ENCODE results near the gene CYP4V2.

The CYP4V2 gene

DNA sequence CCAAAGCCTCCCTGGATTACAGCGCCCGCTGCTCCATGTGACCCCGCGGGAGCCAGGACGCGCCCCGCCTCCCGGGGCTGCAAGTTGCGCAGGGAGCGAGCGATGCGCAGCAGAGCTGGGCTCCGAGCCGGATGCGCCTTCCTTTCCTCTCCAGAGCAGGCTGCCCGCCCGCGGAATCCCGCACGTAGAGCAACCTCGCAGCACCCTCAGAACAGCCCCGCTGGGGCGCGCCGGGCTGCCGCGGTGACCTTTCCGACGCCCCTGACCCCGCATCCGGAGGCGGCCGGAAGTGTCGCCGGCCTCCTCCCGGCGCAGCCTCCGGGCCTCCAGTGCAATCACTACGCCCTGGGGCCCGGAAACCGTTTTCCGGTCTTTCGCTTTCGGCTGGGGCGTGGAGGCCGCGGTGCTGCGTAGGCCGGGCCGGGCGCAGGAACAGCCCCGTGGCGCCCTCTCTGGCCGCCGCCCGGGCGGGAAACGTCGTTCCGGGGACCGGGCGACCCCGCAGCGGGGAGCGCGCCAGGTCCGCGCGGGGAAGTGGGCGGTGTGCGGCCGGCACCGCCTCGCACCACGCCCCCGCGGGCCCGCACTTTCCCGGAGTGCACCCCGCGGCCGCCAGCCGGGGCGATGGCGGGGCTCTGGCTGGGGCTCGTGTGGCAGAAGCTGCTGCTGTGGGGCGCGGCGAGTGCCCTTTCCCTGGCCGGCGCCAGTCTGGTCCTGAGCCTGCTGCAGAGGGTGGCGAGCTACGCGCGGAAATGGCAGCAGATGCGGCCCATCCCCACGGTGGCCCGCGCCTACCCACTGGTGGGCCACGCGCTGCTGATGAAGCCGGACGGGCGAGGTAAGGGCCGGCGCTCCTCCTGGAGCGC lies at the start of gene CYP4V2:
CYP4V2 (plus strand) TSS at position 368 of the 866 bp plus-strand sequence; CDS start at position 625, 257 bp downstream.
- DNase-seq, result peak; percentile 81

GRCh38 chr4:186144198-186144945 lies 47.0 kb upstream of the CYP4V2 start:
- DNase-seq, result peak; percentile 59

DNA sequence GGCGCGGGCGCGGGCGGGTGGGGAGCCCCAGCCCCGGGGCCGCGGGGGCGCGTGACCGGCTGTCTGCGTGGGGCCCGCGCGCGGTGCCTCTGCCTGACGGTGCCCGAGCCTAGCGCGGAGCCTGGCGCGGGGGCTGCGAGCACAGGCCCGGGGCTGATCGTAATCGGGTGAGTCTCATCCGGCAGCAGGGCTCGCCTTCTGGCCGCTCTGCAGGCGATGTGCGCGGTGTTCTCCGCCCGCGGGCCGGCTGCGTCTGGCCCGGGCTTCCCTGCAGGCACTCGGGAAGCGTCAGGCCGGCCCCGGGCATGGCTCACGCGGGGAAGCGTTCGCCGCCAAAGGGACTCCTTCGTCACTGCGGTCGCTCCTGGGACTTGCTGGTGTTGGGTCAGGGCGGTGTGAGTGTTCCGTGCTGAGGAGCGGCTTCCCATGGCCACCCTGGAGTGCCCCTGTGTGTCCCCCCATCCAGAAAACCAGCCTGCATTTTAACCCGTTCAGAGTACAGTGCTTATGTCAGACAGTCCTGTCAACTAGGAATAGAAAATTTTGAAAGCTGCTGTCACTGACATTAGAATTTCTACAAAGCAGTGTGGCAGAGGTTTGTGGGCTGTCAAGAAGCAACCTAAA lies 46.3 kb upstream of the CYP4V2 start:
- peak; percentile 63 for DNase-seq

DNA sequence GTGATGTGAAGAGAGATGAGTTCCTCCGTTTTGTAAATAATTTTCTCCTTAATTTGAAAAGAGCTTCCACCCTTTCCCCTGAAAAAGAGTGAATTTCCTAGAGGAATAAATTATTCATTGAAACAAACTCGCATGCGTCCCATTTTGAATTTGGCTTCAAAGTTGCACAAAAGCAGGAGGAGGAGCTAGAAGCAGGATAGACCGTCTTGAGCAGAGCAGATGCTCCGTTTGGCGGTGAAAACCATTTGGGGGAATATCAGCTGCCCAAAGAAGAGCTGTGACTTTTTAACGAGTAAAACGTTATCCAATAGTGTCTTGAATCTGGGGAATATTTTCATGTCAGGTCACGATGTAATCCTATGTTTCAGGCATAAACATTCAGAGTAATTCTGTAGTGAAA lies 44.9 kb upstream of the CYP4V2 start:
- no peak for DNase-seq

- no peak for DNase-seq
These were observed 42.9 kb upstream of the CYP4V2 start for GRCh38 chr4:186148336-186148975.

DNA sequence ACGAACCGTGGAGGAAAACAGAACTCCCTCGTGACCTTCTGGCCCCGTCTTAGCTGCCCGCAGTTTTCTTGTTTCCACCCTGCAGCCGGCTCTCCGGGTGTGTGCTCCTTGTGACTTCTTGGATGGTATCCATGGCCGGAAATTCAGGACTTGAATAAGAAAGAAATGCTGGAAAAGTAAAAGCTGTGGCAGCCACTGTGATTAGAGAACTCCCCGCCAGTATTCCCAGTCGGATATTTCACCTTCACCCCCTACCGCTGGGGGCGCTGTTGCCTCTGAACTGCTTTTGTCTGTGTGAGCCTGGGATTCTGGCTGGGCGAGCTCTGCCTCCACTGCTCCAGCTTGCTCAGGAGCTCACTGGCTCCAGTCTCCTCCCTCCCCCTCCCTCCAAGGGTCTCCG lies 41.5 kb upstream of the CYP4V2 start:
- DNase-seq, result peak; percentile 8

DNA sequence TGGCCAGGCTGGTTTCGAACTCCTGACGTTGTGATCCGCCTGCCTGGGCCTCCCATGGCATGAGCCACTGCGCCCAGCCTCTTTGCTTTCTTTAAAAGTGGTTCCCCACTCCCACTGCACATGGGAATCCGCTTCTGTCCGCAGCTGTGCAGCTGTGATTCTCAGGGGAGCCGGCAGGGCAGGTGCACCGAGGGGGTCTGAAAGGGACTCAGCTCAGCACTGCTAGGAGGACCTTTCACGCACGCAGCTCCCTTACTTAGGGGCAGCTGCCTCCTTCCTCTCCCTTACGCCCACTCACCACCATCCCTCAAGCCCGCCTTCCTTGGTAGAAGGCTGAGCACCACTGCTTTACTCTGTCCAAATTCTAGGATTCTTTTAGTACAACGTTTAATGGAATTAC lies 40.4 kb upstream of the CYP4V2 start:
- no peak for DNase-seq

- DNase-seq, result no peak
These were observed 39.9 kb upstream of the CYP4V2 start for GRCh38 chr4:186151499-186151898.

DNA sequence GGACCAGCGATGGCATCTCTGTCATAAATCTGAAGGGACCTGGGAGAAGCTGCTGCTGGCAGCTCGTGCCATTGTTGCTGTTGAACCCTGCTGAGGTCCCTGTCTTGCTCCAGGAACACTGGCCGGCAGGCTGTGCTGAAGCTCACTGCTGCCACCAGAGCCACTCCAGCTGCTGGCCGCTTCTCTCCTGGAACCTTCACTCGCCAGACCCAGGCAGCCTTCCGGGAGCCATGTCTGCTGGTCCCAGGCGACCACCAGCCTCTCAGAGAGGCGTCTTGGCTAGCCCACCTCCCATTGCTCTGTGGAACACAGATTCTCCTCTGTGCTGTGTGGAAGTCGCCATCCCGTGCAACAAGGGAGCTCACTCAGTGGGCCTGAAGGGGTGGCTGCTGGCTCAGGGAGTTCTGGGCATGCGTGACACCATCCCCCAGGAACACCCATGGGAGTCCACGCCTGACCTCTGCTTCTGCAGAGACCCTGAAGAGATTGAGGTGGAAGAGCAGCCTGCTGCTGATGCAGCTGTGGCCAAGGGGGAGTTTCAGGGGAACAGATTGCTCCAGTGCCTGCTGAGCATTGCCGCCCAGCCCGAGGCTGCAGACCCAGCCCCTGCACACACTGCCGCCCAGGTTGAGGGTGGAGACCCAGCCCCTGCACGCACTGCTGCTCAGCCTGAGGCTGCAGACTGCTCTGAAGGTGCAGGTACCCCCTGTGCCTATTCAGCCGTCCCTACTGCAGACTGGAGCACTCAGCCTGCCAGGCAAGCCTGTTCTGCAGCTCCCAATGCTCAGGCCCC lies 33.1 kb upstream of the CYP4V2 start:
- no peak for DNase-seq

DNA sequence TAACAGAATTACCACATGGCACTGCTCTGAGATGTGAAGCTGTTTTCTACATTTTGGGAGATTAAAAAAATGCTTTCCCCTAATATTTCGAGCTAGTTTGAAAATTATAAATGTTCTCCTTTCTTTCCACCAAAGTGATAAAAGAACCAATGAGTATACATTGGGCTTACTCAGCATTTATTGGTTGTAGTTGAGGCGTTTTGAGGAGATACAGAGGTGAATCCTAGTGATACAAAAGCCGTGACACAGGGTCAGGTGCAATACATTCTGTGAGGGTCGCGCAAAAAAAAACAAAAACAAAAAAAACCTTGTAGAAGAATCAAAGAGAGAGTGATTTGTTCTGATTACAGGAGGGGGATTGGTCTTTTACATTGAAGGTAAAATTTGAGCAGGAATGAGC lies 32.4 kb upstream of the CYP4V2 start:
- no peak for DNase-seq

DNA sequence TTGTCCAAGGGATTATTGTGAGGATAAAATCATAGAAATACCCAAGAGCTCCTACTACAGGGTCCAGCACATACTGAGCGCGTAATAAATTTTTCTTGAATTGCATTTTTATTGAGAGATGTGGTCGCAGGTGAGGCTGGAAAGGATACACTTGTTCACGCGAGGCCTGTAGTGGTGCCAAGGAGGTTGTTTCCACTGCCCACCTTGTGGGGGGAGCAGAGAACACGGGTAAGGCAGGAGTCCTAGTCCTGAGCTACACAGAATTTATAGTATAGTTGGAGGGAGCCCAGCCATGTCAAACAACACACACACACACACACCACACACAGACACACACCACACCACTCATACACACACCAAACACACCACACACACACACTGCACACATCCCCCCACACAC lies 31.8 kb upstream of the CYP4V2 start:
- no peak for DNase-seq

- no peak for DNase-seq
These were observed 30.2 kb upstream of the CYP4V2 start for GRCh38 chr4:186161138-186161537.

DNA sequence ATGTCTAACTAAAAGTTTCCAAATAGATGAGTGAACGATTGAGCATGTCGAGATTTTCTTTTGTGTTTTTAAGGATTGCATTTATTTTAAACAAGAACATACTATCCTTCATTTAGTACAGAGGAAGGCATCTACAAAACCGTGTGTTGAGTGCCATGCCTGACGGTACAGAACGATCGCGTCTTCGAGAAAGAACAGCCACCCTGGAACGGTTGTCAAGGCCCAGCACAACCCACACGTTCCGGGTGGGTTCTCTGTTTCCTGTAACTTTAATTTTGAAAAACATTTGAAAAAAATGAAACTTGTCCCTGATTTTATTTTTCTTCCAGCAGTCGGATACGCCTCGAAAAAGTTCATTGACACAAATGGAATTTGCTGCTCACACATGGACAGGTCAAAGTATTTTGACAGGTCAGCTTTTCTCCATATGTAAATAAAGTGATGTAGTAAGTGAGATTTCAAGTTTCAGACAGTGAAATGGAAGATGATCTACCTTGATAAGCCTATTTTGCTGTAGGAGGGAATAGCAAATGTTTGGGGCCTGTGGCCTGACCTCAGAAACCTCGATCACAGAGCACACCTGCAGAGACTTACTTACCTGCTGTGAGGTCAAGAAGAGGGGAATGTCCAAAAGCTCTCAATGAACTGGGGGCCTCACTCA lies 24.4 kb upstream of the CYP4V2 start:
- DNase-seq, result no peak

- DNase-seq, result no peak
These were observed 23.8 kb upstream of the CYP4V2 start for GRCh38 chr4:186167605-186168004.

GRCh38 chr4:186168750-186169149 lies 22.6 kb upstream of the CYP4V2 start:
- DNase-seq, result no peak

GRCh38 chr4:186169333-186169944 lies 21.9 kb upstream of the CYP4V2 start:
- DNase-seq, result no peak

- DNase-seq, result no peak
These were observed 21.2 kb upstream of the CYP4V2 start for GRCh38 chr4:186169945-186170802.

DNA sequence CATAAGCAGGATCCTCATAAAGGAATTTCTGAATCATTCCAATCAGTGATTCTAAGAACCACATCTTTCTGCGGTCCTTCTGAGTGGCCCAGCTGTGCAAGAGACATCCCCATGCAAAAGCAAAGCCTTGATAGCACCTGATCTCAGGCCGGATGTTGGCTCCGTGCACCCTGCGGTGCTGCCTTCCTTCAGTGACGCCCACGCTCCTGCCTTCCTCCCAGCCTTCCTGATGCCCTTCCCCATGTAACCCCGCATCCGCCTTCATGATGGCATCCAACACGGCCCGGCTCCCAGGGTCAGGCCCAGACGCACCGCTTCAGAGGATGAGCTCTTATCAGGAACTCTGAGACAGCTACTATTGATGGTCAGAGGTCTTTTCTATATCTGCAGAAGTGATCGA lies 20.4 kb upstream of the CYP4V2 start:
- no peak for DNase-seq

- DNase-seq, result no peak
These were observed 18.8 kb upstream of the CYP4V2 start for GRCh38 chr4:186172546-186172945.

GRCh38 chr4:186188107-186188506 lies 3.3 kb upstream of the CYP4V2 start:
- DNase-seq, result no peak

Data from fibroblast of skin of right biceps (primary cell).